Omental fat pad (tissue), 4 donors: ENCODE measurements around the gene KIAA1549. TPM values are rescaled to one million over a fixed set of nuclear protein-coding genes. Genes with fewer than 3 reads are reported as not detected.

Experiments
- ATAC-seq: fragments of 150-250 bp; one replicate; pipeline ENCODE4 v1.9.1; 2016; ENCODE audit warnings: mild to moderate bottlenecking, moderate library complexity; ENCODE audit not compliant: low FRiP score
- DNase-seq: peaks from one replicate; pipeline ENCODE4 v3.0.0-alpha.2; 2019; ENCODE audit warnings: low spot score
- total RNA-seq, 4 donors: library from RNA; depleted of rRNA; stranded (reverse); fragments of >200 nt; gene quantifications; one replicate each; pipeline ENCODE4 v1.1.0, GENCODE V29; 2016
- TF ChIP-seq, protein P1 (sequence below), 3 donors: fragments of 450-650 bp; IDR thresholded peaks; one replicate each; pipeline ENCODE4 v1.5.1; 2016 to 2017; ENCODE audit warnings: antibody characterized with exemption in 3 of 3, mild to moderate bottlenecking in 3 of 3, moderate library complexity in 2 of 3

Gene KIAA1549
- total RNA-seq, 4 donors from 2014 or later = 1.2 to 1.6 (median 1.4) TPM

DNA sequence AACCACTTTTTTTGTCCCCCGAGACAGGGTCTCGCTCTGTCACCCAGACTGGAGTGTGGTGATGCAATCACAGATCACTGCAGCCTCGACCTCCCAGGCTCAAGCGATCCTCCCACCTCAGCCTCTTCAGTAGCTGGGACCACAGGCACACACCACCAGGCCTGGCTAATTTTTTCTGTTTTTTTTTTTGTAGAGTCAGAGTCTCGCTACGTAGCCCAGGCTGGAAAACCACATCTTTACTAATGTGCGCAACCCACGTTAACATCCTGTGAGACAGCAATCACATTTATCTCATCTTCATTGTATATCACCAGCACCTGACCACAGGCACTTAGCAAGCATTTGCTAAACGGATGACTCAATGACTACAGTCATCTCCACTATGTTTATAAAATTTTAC lies 105.4 kb downstream of the KIAA1549 start:
- TF ChIP-seq, protein P1, sequence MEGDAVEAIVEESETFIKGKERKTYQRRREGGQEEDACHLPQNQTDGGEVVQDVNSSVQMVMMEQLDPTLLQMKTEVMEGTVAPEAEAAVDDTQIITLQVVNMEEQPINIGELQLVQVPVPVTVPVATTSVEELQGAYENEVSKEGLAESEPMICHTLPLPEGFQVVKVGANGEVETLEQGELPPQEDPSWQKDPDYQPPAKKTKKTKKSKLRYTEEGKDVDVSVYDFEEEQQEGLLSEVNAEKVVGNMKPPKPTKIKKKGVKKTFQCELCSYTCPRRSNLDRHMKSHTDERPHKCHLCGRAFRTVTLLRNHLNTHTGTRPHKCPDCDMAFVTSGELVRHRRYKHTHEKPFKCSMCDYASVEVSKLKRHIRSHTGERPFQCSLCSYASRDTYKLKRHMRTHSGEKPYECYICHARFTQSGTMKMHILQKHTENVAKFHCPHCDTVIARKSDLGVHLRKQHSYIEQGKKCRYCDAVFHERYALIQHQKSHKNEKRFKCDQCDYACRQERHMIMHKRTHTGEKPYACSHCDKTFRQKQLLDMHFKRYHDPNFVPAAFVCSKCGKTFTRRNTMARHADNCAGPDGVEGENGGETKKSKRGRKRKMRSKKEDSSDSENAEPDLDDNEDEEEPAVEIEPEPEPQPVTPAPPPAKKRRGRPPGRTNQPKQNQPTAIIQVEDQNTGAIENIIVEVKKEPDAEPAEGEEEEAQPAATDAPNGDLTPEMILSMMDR (IDR thresholded peaks at IDR 0.05) = no peak
- ATAC-seq (no peak), DNase-seq (no peak)

- no peak for ATAC-seq
- TF ChIP-seq, protein P1 (IDR thresholded peaks at IDR 0.05) = no peak
- no peak for DNase-seq
These were observed 107.8 kb downstream of the KIAA1549 start for GRCh38 chr7:138873220-138873892.

GRCh38 chr7:138872576-138872975 lies 108.6 kb downstream of the KIAA1549 start:
- ATAC-seq (no peak), DNase-seq (no peak)
- TF ChIP-seq, protein P1 (IDR thresholded peaks at IDR 0.05) = no peak

GRCh38 chr7:138871814-138872090 lies 109.4 kb downstream of the KIAA1549 start:
- DNase-seq (no peak), ATAC-seq (no peak)
- TF ChIP-seq, protein P1 (IDR thresholded peaks at IDR 0.05) = no peak

- ATAC-seq = no peak
- TF ChIP-seq, protein P1 (IDR thresholded peaks at IDR 0.05) = no peak
- DNase-seq = no peak
These were observed 110.0 kb downstream of the KIAA1549 start for GRCh38 chr7:138871065-138871813.

- TF ChIP-seq, protein P1 (IDR thresholded peaks at IDR 0.05) = no peak
- DNase-seq (no peak), ATAC-seq (no peak)
These were observed 111.8 kb downstream of the KIAA1549 start for GRCh38 chr7:138869353-138869752.

GRCh38 chr7:138868711-138869110 lies 112.5 kb downstream of the KIAA1549 start:
- no peak for DNase-seq
- ATAC-seq = no peak
- TF ChIP-seq, protein P1 (IDR thresholded peaks at IDR 0.05) = no peak
